ENCODE measurements around the gene TMEM107.

Gene TMEM107

GRCh38 chr17:8192070-8192815 lies 16.1 kb upstream of the TMEM107 start:
- Histone ChIP-seq H3K4me1 (ENCODE audit: low read length) (peaks cover 44% of the 10 kb centered on the region), H3K4me3 (ENCODE audit: low read length) (no peak overlapping the region), H3K27ac (ENCODE audit: low read length) (no peak overlapping the region), H3K36me3 (replicated peaks; ENCODE audit: low read depth, low read length) (no peaks in the 10 kb centered on the region), H3K4me2 (ENCODE audit: low read length) (peak overlapping the region; percentile 49), H2AFZ (ENCODE audit: low read depth, low read length) (no peak overlapping the region), H3K79me2 (ENCODE audit: low read length) (peaks cover 7% of the 10 kb centered on the region; the same call in 1 of the 2 replicates), H3K9me3 (ENCODE audit: insufficient read depth, low read length) (no peaks in the 10 kb centered on the region), H3K9ac (ENCODE audit: low read length) (no peak overlapping the region), H3K27me3 (ENCODE audit: low read depth, low read length) (no peaks in the 10 kb centered on the region), H4K20me1 (ENCODE audit: insufficient read depth, low read length) (peaks cover 11% of the 10 kb centered on the region)
- TF ChIP-seq CTCF (IDR thresholded peaks at IDR 0.05; ENCODE audit: low read depth, low read length): no peak
- TF ChIP-seq EZH2phosphoT487 (IDR thresholded peaks at IDR 0.05; ENCODE audit: low read depth): no peak

- Histone ChIP-seq H3K27me3 (ENCODE audit: low read depth, low read length) (no peaks in the 10 kb centered on the region), H3K36me3 (replicated peaks; ENCODE audit: low read depth, low read length) (no peaks in the 10 kb centered on the region), H3K9ac (ENCODE audit: low read length) (peak overlapping the region; percentile 63), H4K20me1 (ENCODE audit: insufficient read depth, low read length) (peaks cover 11% of the 10 kb centered on the region), H2AFZ (ENCODE audit: low read depth, low read length) (peak overlapping the region; percentile 89), H3K4me1 (ENCODE audit: low read length) (peaks cover 33% of the 10 kb centered on the region), H3K27ac (ENCODE audit: low read length) (peak overlapping the region; percentile 27; the same call in 1 of the 2 replicates), H3K4me2 (ENCODE audit: low read length) (peak overlapping the region; percentile 95), H3K4me3 (ENCODE audit: low read length) (peak overlapping the region; percentile 78), H3K79me2 (ENCODE audit: low read length) (peaks cover 7% of the 10 kb centered on the region; the same call in 1 of the 2 replicates), H3K9me3 (ENCODE audit: insufficient read depth, low read length) (no peaks in the 10 kb centered on the region)
- TF ChIP-seq CTCF (IDR thresholded peaks at IDR 0.05; ENCODE audit: low read depth, low read length) (no peak), EZH2phosphoT487 (IDR thresholded peaks at IDR 0.05; ENCODE audit: low read depth) (no peak)
These were observed 14.3 kb upstream of the TMEM107 start for GRCh38 chr17:8190506-8190905.

GRCh38 chr17:8189711-8190477 lies 13.7 kb upstream of the TMEM107 start, which contains the start of gene BORCS6:
TSS of gene BORCS6 (minus strand) at chr17:8190180. CDS start at chr17:8190140, 40 bp downstream.
- peak within 1 kb of the TSS; percentile 62 for H3K27ac ChIP-seq (ENCODE audit: low read length)

More at GRCh38 chr17:8189711-8190477, 13.7 kb upstream of the TMEM107 start, which contains the start of gene BORCS6:
- TF ChIP-seq CTCF (IDR thresholded peaks at IDR 0.05; ENCODE audit: low read depth, low read length) (0 out of 2 replicates have a peak, but pooled peaks have one; percentile 8), EZH2phosphoT487 (IDR thresholded peaks at IDR 0.05; ENCODE audit: low read depth) (no peak)
- peak within 1 kb of the TSS; percentile 95 for H3K4me2 ChIP-seq (ENCODE audit: low read length)
- H3K79me2 ChIP-seq (ENCODE audit: low read length): peaks cover 7% of the 10 kb centered on the region; the same call in 1 of the 2 replicates
- H3K9ac ChIP-seq (ENCODE audit: low read length): peak within 1 kb of the TSS; percentile 76
- H3K27me3 ChIP-seq (ENCODE audit: low read depth, low read length): no peaks in the 10 kb centered on the region
- no peaks in the 10 kb centered on the region for H3K9me3 ChIP-seq (ENCODE audit: insufficient read depth, low read length)
- peak within 1 kb of the TSS; percentile 89 for H3K4me3 ChIP-seq (ENCODE audit: low read length)
- H3K36me3 ChIP-seq (replicated peaks; ENCODE audit: low read depth, low read length): no peaks in the 10 kb centered on the region
- peaks cover 31% of the 10 kb centered on the region for H3K4me1 ChIP-seq (ENCODE audit: low read length)
- peaks cover 11% of the 10 kb centered on the region for H4K20me1 ChIP-seq (ENCODE audit: insufficient read depth, low read length)
- H2AFZ ChIP-seq (ENCODE audit: low read depth, low read length): peak within 1 kb of the TSS; percentile 89
